WTC11 (cell line): ENCODE data around the gene EDIL3. TPM values are rescaled to one million over a fixed set of nuclear protein-coding genes. Genes with fewer than 3 reads are reported as not detected.

Source experiments
- ATAC-seq: fragments of 200-7000 bp; cut with Tn5 transposase; 2 replicates; pipeline ENCODE4 v1.10.0; 2021; ENCODE audit warnings: mild to moderate bottlenecking, moderate library complexity
- CTCF ChIA-PET: fragments of 300-600 bp; sonication (Branson Sonifier 250); formaldehyde crosslinking; loops from one replicate; lab custom pipeline; 2021; ENCODE audit warnings: antibody characterized with exemption; lab: Charles Lee
- POLR2A ChIA-PET: fragments of 350-600 bp; sonication (Branson Sonifier 250); formaldehyde crosslinking; loops from one replicate; lab custom pipeline; 2021; ENCODE audit warnings: antibody characterized with exemption; lab: Charles Lee
- DNase-seq: peaks from one replicate; pipeline ENCODE4 v3.0.0; 2021; ENCODE audit warnings: low spot score
- H3K27ac Mint-ChIP-seq: 2 replicates; pipeline ENCODE4 v1.8.0; 2021; ENCODE audit warnings: mixed read lengths
- H3K27me3 Mint-ChIP-seq: 2 replicates; pipeline ENCODE4 v1.8.0; 2021; ENCODE audit warnings: low read depth, mild to moderate bottlenecking, moderate library complexity, mixed read lengths
- H3K36me3 Mint-ChIP-seq: 2 replicates; pipeline ENCODE4 v1.8.0; 2021; ENCODE audit warnings: mixed read lengths
- H3K4me1 Mint-ChIP-seq: 2 replicates; pipeline ENCODE4 v1.8.0; 2022; ENCODE audit warnings: mixed read lengths
- H3K4me3 Mint-ChIP-seq: 2 replicates; pipeline ENCODE4 v1.8.0; 2021; ENCODE audit warnings: mild to moderate bottlenecking, moderate library complexity, mixed read lengths
- H3K9me3 Mint-ChIP-seq: 2 replicates; pipeline ENCODE4 v1.8.0; 2021; ENCODE audit warnings: mixed read lengths
- ATF1 ChIP-seq: sonication (generic); formaldehyde crosslinking; IDR thresholded peaks from 2 replicates; pipeline ENCODE4 v1.8.1; 2023; ENCODE audit warnings: mild to moderate bottlenecking, moderate library complexity, missing genetic modification reagents
- ESRRA ChIP-seq: sonication (generic); formaldehyde crosslinking; IDR thresholded peaks from 2 replicates; pipeline ENCODE4 v1.8.1; 2022; ENCODE audit warnings: mild to moderate bottlenecking, missing genetic modification reagents, borderline replicate concordance
- NFE2L1 ChIP-seq: sonication (generic); formaldehyde crosslinking; IDR thresholded peaks from 2 replicates; pipeline ENCODE4 v1.8.1; 2023; ENCODE audit warnings: missing genetic modification reagents
- NR3C1 ChIP-seq: sonication (generic); formaldehyde crosslinking; conservative IDR thresholded peaks from 2 replicates; pipeline ENCODE4 v1.8.1; 2023; ENCODE audit warnings: low read depth, mild to moderate bottlenecking, missing genetic modification reagents
- OVOL2 ChIP-seq: fragments of 250-450 bp; sonication (Bioruptor Pico); IDR thresholded peaks from 2 replicates; pipeline ENCODE4 v1.9.0; 2021; ENCODE audit warnings: mild to moderate bottlenecking, borderline replicate concordance
- TEAD1 ChIP-seq: sonication (generic); formaldehyde crosslinking; IDR thresholded peaks from 2 replicates; pipeline ENCODE4 v1.8.0; 2022; ENCODE audit warnings: mild to moderate bottlenecking, missing genetic modification reagents
- TP53 ChIP-seq: sonication (generic); formaldehyde crosslinking; IDR thresholded peaks from 2 replicates; pipeline ENCODE4 v1.8.1; 2023; ENCODE audit warnings: mild to moderate bottlenecking, missing genetic modification reagents
- ZNF138 ChIP-seq: sonication (generic); formaldehyde crosslinking; conservative IDR thresholded peaks from 2 replicates; pipeline ENCODE4 v1.8.1; 2022; ENCODE audit warnings: mild to moderate bottlenecking, moderate library complexity, missing genetic modification reagents
- ZNF263 ChIP-seq: sonication (generic); formaldehyde crosslinking; IDR thresholded peaks from 2 replicates; pipeline ENCODE4 v1.8.1; 2022; ENCODE audit warnings: low read depth, mild to moderate bottlenecking, moderate library complexity, missing genetic modification reagents
- total RNA-seq: library from RNA; stranded (reverse); gene quantifications from 3 replicates; pipeline ENCODE4 v1.2.3, GENCODE V29; 2021
- TF ChIP-seq, protein P1 (sequence below): sonication (generic); formaldehyde crosslinking; IDR thresholded peaks from 2 replicates; pipeline ENCODE4 v1.8.0; 2022; ENCODE audit warnings: missing genetic modification reagents
- TF ChIP-seq, protein P2 (sequence below): fragments of 250-450 bp; sonication (Bioruptor Pico); IDR thresholded peaks from 2 replicates; pipeline ENCODE4 v2.1.2; 2022; ENCODE audit warnings: mild to moderate bottlenecking, moderate library complexity
- TF ChIP-seq, protein P3 (sequence below): sonication (generic); formaldehyde crosslinking; conservative IDR thresholded peaks from 2 replicates; pipeline ENCODE4 v1.8.1; 2023; ENCODE audit warnings: mild to moderate bottlenecking, low read depth, missing genetic modification reagents, moderate library complexity
- TF ChIP-seq, protein P4 (sequence below): fragments of 250-450 bp; sonication (Bioruptor Pico); IDR thresholded peaks from 2 replicates; pipeline ENCODE4 v1.9.0; 2021; ENCODE audit warnings: mild to moderate bottlenecking, borderline replicate concordance
- TF ChIP-seq, protein P5 (sequence below): sonication (generic); formaldehyde crosslinking; IDR thresholded peaks from 2 replicates; pipeline ENCODE4 v1.8.1; 2022; ENCODE audit warnings: mild to moderate bottlenecking, missing genetic modification reagents, moderate library complexity, borderline replicate concordance
- TF ChIP-seq, protein P6 (sequence below): sonication (generic); formaldehyde crosslinking; IDR thresholded peaks from 2 replicates; pipeline ENCODE4 v1.8.0; 2022; ENCODE audit warnings: mild to moderate bottlenecking, missing genetic modification reagents

EDIL3 gene
- total RNA-seq, 1 experiment from 2014 or later: 48.3 TPM

DNA sequence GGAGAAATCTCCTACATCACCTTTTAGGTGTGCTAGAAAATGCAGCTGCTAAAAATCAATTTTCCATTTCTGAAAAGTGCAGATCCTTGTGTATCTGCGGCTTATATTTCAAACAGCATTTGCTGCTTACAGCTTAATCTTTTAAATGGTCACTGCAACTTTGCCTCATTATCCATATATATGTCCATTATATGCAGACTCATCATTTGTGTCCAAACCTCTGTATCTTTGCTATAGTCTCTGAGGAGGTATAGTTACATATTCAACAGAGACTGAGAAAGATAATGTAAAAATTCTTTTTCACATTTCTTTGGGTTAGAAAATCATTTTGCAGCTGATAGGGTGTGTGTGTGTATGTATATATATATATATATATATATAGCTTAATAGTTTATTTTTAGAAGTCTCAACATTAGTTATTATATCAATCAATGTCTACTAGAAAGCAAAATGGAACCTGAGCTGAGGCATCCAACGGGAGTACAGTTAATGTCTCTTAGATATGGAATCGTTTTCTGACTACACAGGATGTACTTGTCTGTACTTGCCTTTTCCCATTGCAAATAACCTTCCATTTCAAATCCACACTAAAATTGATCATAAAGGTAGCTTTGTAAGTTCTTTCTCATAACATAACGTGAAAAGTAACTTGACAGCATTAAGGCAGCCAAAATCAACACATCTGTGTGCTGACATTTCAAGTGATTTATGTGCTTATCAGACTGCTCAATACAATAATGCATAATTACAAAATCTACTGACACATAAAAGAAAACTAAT lies 397.0 kb downstream of the EDIL3 start (continued):
- TF ChIP-seq, protein P1, sequence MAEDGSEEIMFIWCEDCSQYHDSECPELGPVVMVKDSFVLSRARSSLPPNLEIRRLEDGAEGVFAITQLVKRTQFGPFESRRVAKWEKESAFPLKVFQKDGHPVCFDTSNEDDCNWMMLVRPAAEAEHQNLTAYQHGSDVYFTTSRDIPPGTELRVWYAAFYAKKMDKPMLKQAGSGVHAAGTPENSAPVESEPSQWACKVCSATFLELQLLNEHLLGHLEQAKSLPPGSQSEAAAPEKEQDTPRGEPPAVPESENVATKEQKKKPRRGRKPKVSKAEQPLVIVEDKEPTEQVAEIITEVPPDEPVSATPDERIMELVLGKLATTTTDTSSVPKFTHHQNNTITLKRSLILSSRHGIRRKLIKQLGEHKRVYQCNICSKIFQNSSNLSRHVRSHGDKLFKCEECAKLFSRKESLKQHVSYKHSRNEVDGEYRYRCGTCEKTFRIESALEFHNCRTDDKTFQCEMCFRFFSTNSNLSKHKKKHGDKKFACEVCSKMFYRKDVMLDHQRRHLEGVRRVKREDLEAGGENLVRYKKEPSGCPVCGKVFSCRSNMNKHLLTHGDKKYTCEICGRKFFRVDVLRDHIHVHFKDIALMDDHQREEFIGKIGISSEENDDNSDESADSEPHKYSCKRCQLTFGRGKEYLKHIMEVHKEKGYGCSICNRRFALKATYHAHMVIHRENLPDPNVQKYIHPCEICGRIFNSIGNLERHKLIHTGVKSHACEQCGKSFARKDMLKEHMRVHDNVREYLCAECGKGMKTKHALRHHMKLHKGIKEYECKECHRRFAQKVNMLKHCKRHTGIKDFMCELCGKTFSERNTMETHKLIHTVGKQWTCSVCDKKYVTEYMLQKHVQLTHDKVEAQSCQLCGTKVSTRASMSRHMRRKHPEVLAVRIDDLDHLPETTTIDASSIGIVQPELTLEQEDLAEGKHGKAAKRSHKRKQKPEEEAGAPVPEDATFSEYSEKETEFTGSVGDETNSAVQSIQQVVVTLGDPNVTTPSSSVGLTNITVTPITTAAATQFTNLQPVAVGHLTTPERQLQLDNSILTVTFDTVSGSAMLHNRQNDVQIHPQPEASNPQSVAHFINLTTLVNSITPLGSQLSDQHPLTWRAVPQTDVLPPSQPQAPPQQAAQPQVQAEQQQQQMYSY (CRISPR knock-in tag): no peak
- TF ChIP-seq ESRRA (CRISPR knock-in tag) (no peak), OVOL2 (CRISPR knock-in tag) (no peak), TEAD1 (CRISPR knock-in tag) (no peak), ATF1 (no peak)
- TF ChIP-seq, protein P2, sequence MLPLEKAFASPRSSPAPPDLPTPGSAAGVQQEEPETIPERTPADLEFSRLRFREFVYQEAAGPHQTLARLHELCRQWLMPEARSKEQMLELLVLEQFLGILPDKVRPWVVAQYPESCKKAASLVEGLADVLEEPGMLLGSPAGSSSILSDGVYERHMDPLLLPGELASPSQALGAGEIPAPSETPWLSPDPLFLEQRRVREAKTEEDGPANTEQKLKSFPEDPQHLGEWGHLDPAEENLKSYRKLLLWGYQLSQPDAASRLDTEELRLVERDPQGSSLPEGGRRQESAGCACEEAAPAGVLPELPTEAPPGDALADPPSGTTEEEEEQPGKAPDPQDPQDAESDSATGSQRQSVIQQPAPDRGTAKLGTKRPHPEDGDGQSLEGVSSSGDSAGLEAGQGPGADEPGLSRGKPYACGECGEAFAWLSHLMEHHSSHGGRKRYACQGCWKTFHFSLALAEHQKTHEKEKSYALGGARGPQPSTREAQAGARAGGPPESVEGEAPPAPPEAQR (CRISPR knock-in tag): no peak

DNA sequence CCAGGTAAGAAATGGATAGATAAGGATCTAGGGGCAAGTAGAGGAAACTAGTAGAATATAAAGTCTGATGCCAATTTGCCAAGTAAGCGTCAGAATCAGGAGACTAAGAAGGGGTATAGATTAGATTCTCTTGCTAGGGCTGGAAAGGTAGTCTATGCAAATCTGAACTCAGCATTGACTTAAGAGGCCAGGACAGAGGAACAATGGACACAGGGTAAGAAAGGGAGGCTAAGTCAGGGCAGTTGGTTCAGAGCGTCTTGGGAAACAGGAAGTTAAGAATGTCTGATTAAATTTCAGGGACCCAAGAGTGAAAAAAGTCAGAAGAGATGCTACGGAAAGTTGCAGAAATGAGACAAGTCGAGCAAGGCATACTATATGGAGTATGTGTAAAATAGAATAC lies 400.8 kb downstream of the EDIL3 start:
- ChIA-PET POLR2A (no interaction called here), CTCF (interaction anchor here (0.9 kb wide), 1 partner anchor 9 kb away, joined by 3 read pairs; no protein-coding TSS in a partner anchor)
- ATAC-seq: peak; percentile 60
- DNase-seq: no peak
- no peaks in the 10 kb centered on the region for H3K36me3 Mint-ChIP-seq
- H3K27ac Mint-ChIP-seq: no peak overlapping the region; the same call in 1 of the 2 replicates
- peaks cover 20% of the 10 kb centered on the region for H3K4me1 Mint-ChIP-seq
- H3K9me3 Mint-ChIP-seq: no peaks in the 10 kb centered on the region
- no peaks in the 10 kb centered on the region for H3K27me3 Mint-ChIP-seq
- no peak overlapping the region for H3K4me3 Mint-ChIP-seq
- TF ChIP-seq, protein P3, sequence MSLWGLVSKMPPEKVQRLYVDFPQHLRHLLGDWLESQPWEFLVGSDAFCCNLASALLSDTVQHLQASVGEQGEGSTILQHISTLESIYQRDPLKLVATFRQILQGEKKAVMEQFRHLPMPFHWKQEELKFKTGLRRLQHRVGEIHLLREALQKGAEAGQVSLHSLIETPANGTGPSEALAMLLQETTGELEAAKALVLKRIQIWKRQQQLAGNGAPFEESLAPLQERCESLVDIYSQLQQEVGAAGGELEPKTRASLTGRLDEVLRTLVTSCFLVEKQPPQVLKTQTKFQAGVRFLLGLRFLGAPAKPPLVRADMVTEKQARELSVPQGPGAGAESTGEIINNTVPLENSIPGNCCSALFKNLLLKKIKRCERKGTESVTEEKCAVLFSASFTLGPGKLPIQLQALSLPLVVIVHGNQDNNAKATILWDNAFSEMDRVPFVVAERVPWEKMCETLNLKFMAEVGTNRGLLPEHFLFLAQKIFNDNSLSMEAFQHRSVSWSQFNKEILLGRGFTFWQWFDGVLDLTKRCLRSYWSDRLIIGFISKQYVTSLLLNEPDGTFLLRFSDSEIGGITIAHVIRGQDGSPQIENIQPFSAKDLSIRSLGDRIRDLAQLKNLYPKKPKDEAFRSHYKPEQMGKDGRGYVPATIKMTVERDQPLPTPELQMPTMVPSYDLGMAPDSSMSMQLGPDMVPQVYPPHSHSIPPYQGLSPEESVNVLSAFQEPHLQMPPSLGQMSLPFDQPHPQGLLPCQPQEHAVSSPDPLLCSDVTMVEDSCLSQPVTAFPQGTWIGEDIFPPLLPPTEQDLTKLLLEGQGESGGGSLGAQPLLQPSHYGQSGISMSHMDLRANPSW (CRISPR knock-in tag): no peak
- TF ChIP-seq TEAD1 (CRISPR knock-in tag) (no peak), NFE2L1 (CRISPR knock-in tag) (no peak), NR3C1 (CRISPR knock-in tag) (no peak), ZNF263 (no peak), ZNF138 (CRISPR knock-in tag) (no peak), TP53 (CRISPR knock-in tag) (no peak)
- TF ChIP-seq, protein P4, sequence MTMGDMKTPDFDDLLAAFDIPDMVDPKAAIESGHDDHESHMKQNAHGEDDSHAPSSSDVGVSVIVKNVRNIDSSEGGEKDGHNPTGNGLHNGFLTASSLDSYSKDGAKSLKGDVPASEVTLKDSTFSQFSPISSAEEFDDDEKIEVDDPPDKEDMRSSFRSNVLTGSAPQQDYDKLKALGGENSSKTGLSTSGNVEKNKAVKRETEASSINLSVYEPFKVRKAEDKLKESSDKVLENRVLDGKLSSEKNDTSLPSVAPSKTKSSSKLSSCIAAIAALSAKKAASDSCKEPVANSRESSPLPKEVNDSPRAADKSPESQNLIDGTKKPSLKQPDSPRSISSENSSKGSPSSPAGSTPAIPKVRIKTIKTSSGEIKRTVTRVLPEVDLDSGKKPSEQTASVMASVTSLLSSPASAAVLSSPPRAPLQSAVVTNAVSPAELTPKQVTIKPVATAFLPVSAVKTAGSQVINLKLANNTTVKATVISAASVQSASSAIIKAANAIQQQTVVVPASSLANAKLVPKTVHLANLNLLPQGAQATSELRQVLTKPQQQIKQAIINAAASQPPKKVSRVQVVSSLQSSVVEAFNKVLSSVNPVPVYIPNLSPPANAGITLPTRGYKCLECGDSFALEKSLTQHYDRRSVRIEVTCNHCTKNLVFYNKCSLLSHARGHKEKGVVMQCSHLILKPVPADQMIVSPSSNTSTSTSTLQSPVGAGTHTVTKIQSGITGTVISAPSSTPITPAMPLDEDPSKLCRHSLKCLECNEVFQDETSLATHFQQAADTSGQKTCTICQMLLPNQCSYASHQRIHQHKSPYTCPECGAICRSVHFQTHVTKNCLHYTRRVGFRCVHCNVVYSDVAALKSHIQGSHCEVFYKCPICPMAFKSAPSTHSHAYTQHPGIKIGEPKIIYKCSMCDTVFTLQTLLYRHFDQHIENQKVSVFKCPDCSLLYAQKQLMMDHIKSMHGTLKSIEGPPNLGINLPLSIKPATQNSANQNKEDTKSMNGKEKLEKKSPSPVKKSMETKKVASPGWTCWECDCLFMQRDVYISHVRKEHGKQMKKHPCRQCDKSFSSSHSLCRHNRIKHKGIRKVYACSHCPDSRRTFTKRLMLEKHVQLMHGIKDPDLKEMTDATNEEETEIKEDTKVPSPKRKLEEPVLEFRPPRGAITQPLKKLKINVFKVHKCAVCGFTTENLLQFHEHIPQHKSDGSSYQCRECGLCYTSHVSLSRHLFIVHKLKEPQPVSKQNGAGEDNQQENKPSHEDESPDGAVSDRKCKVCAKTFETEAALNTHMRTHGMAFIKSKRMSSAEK (CRISPR knock-in tag): no peak
- TF ChIP-seq, protein P5, sequence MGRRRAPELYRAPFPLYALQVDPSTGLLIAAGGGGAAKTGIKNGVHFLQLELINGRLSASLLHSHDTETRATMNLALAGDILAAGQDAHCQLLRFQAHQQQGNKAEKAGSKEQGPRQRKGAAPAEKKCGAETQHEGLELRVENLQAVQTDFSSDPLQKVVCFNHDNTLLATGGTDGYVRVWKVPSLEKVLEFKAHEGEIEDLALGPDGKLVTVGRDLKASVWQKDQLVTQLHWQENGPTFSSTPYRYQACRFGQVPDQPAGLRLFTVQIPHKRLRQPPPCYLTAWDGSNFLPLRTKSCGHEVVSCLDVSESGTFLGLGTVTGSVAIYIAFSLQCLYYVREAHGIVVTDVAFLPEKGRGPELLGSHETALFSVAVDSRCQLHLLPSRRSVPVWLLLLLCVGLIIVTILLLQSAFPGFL (CRISPR knock-in tag): no peak
- TF ChIP-seq, protein P6, sequence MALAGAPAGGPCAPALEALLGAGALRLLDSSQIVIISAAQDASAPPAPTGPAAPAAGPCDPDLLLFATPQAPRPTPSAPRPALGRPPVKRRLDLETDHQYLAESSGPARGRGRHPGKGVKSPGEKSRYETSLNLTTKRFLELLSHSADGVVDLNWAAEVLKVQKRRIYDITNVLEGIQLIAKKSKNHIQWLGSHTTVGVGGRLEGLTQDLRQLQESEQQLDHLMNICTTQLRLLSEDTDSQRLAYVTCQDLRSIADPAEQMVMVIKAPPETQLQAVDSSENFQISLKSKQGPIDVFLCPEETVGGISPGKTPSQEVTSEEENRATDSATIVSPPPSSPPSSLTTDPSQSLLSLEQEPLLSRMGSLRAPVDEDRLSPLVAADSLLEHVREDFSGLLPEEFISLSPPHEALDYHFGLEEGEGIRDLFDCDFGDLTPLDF (CRISPR knock-in tag): no peak
